ENCODE measurements around the gene ZNF557. TPM values are rescaled to one million over a fixed set of nuclear protein-coding genes. Genes with fewer than 3 reads are reported as not detected.

Gene ZNF557
- polyA plus RNA-seq, 1 donor (not counting 4 experiments of a cell fraction or from before 2014, with no cell fraction given), result 3.3 TPM

- peaks cover 2% of the 10 kb centered on the region for H3K9me3 ChIP-seq (ENCODE audit: control insufficient read depth, low read depth, low read length)
- H3K4me3 ChIP-seq (ENCODE audit: control insufficient read depth in 2 of 3, extremely low read depth in 1 of 3, insufficient read depth in 2 of 3, low read depth in 1 of 3, low read length in 3 of 3), result no peak overlapping the region
- no peaks in the 10 kb centered on the region for H3K36me3 ChIP-seq (ENCODE audit: control insufficient read depth in 2 of 2, extremely low read depth in 1 of 2, insufficient read depth in 2 of 2, low read length in 2 of 2)
- H3K9ac ChIP-seq (ENCODE audit: control insufficient read depth, extremely low read depth, insufficient read depth, low read length), result no peak overlapping the region
- no peak for DNase-seq (ENCODE audit: low read depth, low spot score)
- no peak overlapping the region for H3K4me2 ChIP-seq (ENCODE audit: control insufficient read depth, extremely low read depth, insufficient read depth, low read depth, low read length)
- H3K9me1 ChIP-seq (ENCODE audit: control insufficient read depth, extremely low read depth, insufficient read depth, low read length), result no peaks in the 10 kb centered on the region
- dilution Hi-C loops (cut with MboI; ENCODE audit: extremely low pct_ligation_motif_present, low sequenced_read_pairs), result no loop called here
- H3K79me2 ChIP-seq (ENCODE audit: control insufficient read depth, insufficient read depth, low read length), result no peaks in the 10 kb centered on the region
- no peaks in the 10 kb centered on the region for H3K27me3 ChIP-seq (ENCODE audit: control insufficient read depth, extremely low read depth, insufficient read depth, low read length)
- no peak for TF ChIP-seq EZH2 (IDR thresholded peaks at IDR 0.05; ENCODE audit: low read length)
- TF ChIP-seq CTCF (optimal IDR thresholded peaks at IDR 0.05 in 1 of 3, IDR thresholded peaks at IDR 0.05 in 1 of 3, conservative IDR thresholded peaks at IDR 0.05 in 1 of 3; ENCODE audit: extremely low read depth in 1 of 3, insufficient read depth in 2 of 3, low read length in 3 of 3), result no peak
- no peak overlapping the region for H2AFZ ChIP-seq (ENCODE audit: control insufficient read depth, low read length)
- H3K27ac ChIP-seq (ENCODE audit: control insufficient read depth, insufficient read depth, low read length), result no peak overlapping the region
- no peak for FAIRE-seq
- no peaks in the 10 kb centered on the region for H3K4me1 ChIP-seq (ENCODE audit: control insufficient read depth, extremely low read depth, insufficient read depth, low read length)
- no peaks in the 10 kb centered on the region for H4K20me1 ChIP-seq (ENCODE audit: control insufficient read depth, extremely low read depth, insufficient read depth, low read length)
Measured at GRCh38 chr19:7109678-7110289, 40.3 kb downstream of the ZNF557 start.

- no peak overlapping the region for H3K9ac ChIP-seq (ENCODE audit: control insufficient read depth, extremely low read depth, insufficient read depth, low read length)
- no peak overlapping the region for H3K4me2 ChIP-seq (ENCODE audit: control insufficient read depth, extremely low read depth, insufficient read depth, low read depth, low read length)
- dilution Hi-C loops (cut with MboI; ENCODE audit: extremely low pct_ligation_motif_present, low sequenced_read_pairs), result no loop called here
- no peak overlapping the region for H3K27ac ChIP-seq (ENCODE audit: control insufficient read depth, insufficient read depth, low read length)
- no peak overlapping the region for H3K4me3 ChIP-seq (ENCODE audit: control insufficient read depth in 2 of 3, extremely low read depth in 1 of 3, insufficient read depth in 2 of 3, low read depth in 1 of 3, low read length in 3 of 3)
- no peaks in the 10 kb centered on the region for H3K79me2 ChIP-seq (ENCODE audit: control insufficient read depth, insufficient read depth, low read length)
- H2AFZ ChIP-seq (ENCODE audit: control insufficient read depth, low read length), result no peak overlapping the region
- TF ChIP-seq CTCF (optimal IDR thresholded peaks at IDR 0.05 in 1 of 3, IDR thresholded peaks at IDR 0.05 in 1 of 3, conservative IDR thresholded peaks at IDR 0.05 in 1 of 3; ENCODE audit: extremely low read depth in 1 of 3, insufficient read depth in 2 of 3, low read length in 3 of 3) (no peak), EZH2 (IDR thresholded peaks at IDR 0.05; ENCODE audit: low read length) (no peak)
- DNase-seq (ENCODE audit: low read depth, low spot score) (no peak), FAIRE-seq (no peak)
- H3K27me3 ChIP-seq (ENCODE audit: control insufficient read depth, extremely low read depth, insufficient read depth, low read length), result no peaks in the 10 kb centered on the region
- no peaks in the 10 kb centered on the region for H3K4me1 ChIP-seq (ENCODE audit: control insufficient read depth, extremely low read depth, insufficient read depth, low read length)
- no peaks in the 10 kb centered on the region for H3K36me3 ChIP-seq (ENCODE audit: control insufficient read depth in 2 of 2, extremely low read depth in 1 of 2, insufficient read depth in 2 of 2, low read length in 2 of 2)
- no peaks in the 10 kb centered on the region for H3K9me1 ChIP-seq (ENCODE audit: control insufficient read depth, extremely low read depth, insufficient read depth, low read length)
- H4K20me1 ChIP-seq (ENCODE audit: control insufficient read depth, extremely low read depth, insufficient read depth, low read length), result no peaks in the 10 kb centered on the region
- H3K9me3 ChIP-seq (ENCODE audit: control insufficient read depth, low read depth, low read length), result no peaks in the 10 kb centered on the region
Measured at GRCh38 chr19:7112675-7113074, 43.2 kb downstream of the ZNF557 start.

All from keratinocyte (primary cell).